NCI-H2107 treated with DMSO at 0.1 percent for 48 hours (cell line): Measurements from ENCODE around the gene KRT2.
"Not testable (repeated sequence)": the region's sequence is repeated elsewhere in the genome, so short reads cannot be mapped to it uniquely, and the experiment has no call there.

Experiments
- DNase-seq: peaks from one replicate; lab custom pipeline; 2025; ENCODE audit not compliant: unreplicated experiment; lab: John Stamatoyannopoulos, UW

KRT2 gene

GRCh38 chr12:52685406-52685890 lies 33.4 kb upstream of the KRT2 start:
- no peak for DNase-seq

GRCh38 chr12:52684431-52684830 lies 32.4 kb upstream of the KRT2 start:
- peak; percentile 17 for DNase-seq

GRCh38 chr12:52683575-52684300 lies 31.7 kb upstream of the KRT2 start:
- no peak for DNase-seq

- no peak for DNase-seq
Measured at GRCh38 chr12:52682938-52683574, 31.0 kb upstream of the KRT2 start.

DNA sequence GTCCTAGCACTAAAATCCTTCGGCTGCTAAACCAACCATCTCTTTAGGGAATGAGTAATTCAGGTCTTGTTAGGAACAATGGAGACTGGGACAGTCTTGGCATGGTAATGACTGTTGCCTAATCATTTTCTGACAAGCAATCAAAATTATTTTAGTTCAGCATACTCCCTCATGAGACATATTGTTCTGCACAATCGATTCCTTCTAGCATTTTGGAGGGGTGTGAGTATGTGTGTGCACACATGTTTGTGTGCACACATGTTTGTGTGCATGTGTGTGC lies 30.3 kb upstream of the KRT2 start:
- DNase-seq, result no peak

GRCh38 chr12:52681526-52682380 lies 29.7 kb upstream of the KRT2 start:
- no peak for DNase-seq

DNA sequence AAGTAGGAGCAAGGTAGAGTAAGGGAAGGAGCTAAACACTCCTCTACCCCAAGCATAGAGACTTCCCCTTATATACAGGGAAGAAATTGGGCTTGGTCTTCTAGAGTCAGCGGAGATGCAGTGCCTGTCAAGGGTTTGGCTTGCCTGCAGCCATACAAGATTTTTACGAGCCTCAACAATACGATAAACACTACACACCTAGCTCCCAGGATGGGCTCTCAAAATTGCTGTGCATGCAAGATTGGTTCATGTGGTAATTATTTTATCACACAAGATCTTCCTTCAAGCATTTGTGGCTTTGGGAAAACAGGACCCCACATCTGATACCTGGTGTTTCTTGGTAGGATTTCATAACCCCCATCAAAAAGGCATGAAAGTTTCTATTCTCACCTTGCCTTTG lies 28.4 kb upstream of the KRT2 start, which contains the start of gene KRT1:
Gene KRT1, minus strand, starts transcription at position 45 of the 400 bp plus-strand sequence. CDS start 59 bp downstream, outside the sequence.
- DNase-seq, result no peak

- DNase-seq, result no peak
Measured at GRCh38 chr12:52679875-52680274, 27.9 kb upstream of the KRT2 start.

- no peak for DNase-seq
Measured at GRCh38 chr12:52677671-52678070, 25.7 kb upstream of the KRT2 start.

DNA sequence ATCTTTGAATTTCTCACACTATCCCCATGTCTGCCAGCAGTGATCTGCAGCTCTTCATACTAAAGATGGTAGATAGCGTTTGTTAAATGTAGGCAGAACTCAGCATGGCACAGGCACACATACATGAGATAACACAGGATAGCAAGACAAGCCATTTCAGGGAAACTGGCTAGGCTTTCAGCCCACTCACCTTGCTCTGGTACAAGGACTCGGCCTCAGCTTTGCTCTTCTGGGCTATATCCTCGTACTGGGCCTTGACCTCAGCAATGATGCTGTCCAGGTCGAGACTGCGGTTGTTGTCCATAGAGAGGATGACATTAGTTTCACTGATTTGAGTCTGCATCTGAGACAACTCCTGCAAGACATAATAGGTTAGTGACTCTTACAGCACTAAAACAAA lies 25.1 kb upstream of the KRT2 start:
- no peak for DNase-seq

GRCh38 chr12:52676163-52676562 lies 24.2 kb upstream of the KRT2 start:
- DNase-seq, result no peak

- DNase-seq, result no peak
Measured at GRCh38 chr12:52675301-52675701, 23.3 kb upstream of the KRT2 start.

DNA sequence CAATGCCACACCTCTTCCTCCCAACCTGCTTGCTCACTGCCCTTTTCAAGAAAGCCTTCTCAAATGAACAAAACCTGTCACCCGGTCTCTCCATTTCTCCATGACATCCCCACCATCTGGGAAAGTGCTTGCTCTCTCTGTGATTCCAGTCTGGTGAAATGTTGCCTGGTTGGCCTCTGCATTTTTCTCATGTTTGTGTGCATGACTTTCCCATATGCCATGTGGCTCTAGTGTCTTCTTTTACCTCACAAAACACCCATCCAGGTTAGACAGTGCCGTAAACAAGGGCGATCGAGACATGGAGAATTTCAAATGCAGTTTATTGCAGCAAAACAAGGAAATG lies 22.4 kb upstream of the KRT2 start:
- DNase-seq, result no peak

GRCh38 chr12:52673713-52674432 lies 21.9 kb upstream of the KRT2 start:
- no peak for DNase-seq

- DNase-seq, result no peak
Measured at GRCh38 chr12:52673217-52673616, 21.2 kb upstream of the KRT2 start.

DNA sequence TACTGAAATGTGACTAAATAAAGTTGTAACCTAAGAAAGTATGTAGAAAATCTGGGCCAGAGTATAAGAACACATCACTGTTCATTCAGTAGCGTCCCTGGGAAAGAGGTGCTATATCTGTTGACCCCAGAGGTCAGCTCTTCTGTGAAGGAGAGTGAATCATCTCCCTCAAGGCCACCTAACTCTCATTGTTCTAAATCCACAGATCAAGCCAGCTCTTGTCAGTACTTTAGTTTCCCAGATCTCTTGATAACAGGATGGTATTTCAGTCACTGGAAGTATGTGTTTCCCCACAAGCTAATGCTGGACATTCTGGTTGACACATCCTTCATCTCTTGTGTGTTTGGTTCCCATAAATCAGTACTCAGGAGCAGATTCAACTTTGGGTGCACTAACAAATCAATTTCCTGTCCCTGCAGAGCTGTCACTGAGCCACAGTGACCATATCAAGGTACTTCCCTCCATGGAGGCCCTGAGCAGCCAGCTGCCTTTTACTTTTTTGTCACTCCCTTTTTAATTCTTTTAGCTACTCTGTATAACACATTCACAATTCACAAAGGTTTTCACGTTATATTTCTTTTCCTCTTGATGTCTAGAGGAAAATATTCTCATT lies 20.4 kb upstream of the KRT2 start:
- no peak for DNase-seq

- no peak for DNase-seq
Measured at GRCh38 chr12:52670961-52671360, 18.9 kb upstream of the KRT2 start.

GRCh38 chr12:52670506-52670905 lies 18.5 kb upstream of the KRT2 start:
- DNase-seq, result no peak

GRCh38 chr12:52669941-52670340 lies 17.9 kb upstream of the KRT2 start:
- not testable (repeated sequence) for DNase-seq

DNA sequence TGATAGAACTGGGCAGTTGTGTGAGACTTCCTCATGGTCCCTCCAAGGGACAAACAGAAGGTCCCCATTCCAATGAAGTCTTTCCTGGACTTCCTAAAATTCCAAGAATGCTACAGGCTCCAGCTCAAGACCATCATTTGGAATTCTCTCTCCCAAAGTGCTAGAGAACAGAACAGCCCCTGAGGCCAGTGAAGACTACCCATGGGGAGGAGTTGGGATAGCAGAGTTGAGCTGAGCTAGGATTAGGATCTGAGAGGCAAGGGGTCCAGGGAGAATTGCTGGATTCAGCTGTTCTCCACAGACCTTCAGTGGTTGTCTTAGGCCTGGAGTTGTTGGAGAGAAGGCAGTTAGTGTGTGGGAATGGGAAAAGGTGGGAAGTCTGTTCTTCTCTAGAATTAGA lies 17.4 kb upstream of the KRT2 start:
- DNase-seq, result no peak

- DNase-seq, result no peak
Measured at GRCh38 chr12:52667931-52668330, 15.9 kb upstream of the KRT2 start.
